ENCODE data around the gene FANCC.

Gene FANCC

DNA sequence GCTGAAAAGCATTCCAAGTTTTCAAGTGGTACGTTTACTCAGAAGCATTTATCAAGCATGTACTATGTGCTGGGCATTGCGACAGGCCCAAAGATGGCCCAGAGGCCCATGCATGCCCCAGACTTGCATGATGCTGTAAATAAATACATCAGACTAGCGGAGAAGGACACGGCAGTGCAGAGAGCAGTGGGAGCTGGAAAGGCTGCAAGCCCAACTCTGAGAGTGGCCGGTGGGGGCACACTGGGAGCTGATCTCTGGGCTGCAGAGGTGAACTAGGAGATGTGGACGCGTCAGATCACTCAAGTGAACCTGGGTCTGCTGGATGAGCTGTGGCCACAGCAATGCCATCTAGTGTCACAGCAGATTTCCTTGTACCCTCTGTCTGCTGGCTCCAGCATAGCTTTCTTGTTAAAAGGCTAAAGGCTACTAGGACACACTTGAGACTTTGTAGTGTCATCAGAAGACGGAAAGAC, 246.9 kb downstream of the FANCC start:
- DNase-seq (ENCODE audit: low read depth in 2 of 2): no peak

DNA sequence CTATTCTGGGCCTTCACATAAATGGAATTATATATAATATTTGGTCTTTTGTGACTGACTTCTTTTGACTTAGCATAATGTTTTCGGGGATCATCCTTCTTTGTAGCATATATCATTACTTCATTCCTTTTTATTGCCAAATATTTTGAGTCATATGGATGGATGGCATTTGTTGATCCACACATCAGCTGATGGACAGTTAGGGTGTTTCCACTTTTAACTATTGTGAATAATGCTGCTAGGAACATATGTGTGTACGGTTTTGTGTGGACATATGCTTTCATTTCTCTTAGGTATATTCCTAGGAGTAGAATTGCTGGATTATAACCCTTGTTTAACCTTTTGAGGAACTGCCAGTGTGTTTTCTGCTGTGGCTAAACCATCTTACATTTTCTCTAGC, 249.6 kb downstream of the FANCC start:
- no peak for DNase-seq (ENCODE audit: low read depth in 2 of 2)

DNA sequence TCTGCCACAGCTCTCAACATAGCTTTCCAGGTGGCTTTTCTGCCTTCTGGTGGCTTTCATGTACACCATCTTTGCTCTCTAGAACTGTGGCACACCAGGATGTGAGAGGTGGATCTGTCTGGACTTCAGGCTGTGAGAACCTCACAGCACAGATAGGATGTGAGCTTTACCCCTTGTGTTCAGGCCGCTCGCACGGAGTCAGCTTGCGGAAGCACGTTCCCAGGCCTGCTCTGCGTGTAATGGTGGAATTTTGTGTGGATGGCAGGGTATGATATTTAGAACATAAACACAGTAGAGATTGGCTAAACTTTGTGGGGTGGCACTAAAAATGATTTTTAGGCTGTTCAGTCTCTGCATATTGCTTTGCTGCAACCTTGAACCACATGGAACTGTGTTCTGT, 250.5 kb downstream of the FANCC start:
- DNase-seq (ENCODE audit: low read depth in 2 of 2): no peak

DNA sequence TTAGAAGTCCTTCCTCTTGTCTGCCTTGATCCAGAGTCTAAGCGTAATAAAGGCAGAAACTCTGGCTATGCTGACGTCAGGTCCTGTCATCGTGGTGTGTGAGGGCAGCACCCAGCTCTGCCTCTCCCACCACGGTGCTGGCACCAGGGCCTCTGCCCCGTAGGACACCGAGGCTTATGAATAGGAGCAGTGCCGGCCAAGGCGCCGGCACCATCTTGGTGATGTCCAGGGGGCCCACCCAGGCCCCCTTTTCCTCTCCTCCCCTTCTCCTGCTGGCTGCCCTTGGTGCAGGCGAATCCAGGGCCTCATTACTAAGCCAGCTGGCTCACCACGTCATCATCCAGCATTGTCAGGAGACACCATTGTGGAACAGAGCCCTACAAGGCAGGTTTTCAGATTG, 252.3 kb downstream of the FANCC start:
- no peak for DNase-seq (ENCODE audit: low read depth in 2 of 2)

DNA sequence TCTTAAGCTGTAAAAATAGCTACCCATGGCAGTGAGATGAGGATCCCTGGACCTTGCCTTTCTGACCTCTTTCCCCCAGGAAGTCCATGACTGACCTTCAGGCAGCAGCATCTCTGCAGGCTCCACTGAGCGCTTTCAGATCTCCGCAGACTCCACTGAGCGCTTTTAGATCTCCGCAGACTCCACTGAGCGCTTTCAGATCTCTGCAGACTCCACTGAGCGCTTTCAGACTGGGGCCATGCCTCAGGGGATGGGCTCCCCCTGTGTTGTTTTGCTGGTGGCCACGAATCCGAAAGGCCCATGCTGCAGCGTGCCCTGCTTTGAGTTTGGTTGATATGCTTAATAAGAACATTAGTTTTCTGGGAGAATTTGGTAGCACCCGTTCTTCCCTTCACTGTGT, 254.2 kb downstream of the FANCC start:
- DNase-seq (ENCODE audit: low read depth in 2 of 2): no peak

DNA sequence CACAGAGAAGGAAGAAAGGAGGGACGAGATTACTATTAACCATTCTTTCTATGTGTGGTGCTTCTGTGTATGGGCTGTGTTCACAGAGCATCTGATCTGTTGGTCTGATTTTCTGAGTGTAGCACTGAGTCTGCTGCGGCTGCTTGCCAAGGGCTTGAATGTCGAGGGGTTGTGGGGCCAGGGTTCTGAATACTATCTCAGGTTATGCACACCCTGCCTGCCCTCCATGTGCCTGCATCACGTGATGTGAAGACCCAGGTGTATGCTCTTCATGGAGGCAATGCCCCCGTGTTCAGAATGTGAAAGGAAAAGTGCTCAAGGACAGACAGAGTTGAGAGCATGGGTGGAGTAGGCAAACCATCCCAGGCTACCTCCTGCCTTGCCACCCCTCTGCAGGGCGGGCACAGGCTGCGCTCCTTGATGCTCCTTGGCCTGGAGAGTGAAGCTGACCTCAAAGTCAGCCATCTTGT, 254.9 kb downstream of the FANCC start:
- no peak for DNase-seq (ENCODE audit: low read depth in 2 of 2)

DNA sequence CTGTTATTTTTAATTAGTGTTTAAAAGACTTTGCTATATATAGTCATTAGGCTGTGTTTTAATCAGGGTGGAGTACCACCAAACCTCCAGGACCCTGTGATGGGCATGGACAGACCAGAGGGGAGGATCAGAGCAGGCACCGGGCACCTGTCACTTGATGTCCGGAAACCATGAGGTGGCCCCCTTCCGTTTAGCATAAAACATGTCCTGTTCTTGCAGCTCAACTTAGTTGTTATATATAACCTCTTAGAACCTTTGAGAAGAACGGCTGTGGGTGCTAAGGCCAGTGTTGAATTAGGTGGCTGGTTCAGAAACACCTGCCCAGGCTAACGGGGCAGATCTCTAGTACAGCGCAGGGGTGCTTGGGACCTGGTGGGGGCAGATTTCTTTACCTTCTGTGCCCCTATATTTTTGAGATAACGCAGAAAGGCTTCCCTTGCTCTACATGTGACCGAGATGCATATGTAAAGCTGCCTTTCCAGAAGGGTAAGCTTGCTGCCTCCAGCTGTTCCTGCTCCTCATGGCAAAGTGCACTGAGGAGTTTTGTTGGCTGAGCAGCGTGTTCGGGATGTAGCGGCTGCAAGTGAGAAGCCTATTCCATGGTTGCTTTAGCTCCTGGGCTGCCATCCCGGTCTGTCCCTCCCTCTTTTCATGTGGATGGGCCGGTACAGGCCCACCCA, 255.5 kb downstream of the FANCC start:
- no peak for DNase-seq (ENCODE audit: low read depth in 2 of 2)

DNA sequence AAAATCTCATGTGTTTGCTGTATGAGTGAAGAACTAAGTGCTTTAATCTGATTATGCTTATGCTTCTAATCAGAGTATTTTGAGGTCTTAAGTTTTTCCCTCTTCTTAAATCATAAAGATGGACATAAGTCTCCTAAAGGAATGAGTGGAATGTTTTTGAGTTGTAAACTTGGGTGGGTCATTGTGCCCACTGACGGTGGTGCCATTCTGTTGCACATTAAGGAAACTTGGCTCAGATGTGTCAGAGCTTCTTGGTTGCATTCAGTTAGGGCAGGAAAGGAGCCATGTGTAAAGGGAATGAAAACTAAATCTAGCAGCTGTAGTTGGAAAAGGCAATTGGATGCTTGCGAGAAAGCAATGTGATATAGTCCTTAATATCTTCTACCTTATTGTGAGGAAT, 256.6 kb downstream of the FANCC start:
- no peak for DNase-seq (ENCODE audit: low read depth in 2 of 2)

DNA sequence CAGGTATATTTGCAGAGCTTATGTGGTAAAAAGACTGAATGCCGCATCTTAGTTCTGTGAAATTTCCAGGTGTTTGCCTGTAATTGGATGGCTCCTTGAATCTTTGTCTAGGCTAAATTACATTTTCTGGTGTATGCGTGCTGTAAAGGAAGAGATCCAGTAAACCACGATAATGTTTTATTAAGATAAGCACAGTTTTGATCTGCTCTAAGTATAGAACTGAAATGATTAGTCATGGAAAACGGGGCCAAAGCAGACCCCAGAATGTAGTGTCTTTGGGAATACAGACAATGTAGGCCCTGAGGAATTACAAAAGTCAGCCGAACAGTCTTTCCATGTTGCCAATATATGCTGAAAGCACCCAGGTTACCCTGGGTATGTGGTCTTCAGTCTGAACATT, 257.3 kb downstream of the FANCC start:
- no peak for DNase-seq (ENCODE audit: low read depth in 2 of 2)

DNA sequence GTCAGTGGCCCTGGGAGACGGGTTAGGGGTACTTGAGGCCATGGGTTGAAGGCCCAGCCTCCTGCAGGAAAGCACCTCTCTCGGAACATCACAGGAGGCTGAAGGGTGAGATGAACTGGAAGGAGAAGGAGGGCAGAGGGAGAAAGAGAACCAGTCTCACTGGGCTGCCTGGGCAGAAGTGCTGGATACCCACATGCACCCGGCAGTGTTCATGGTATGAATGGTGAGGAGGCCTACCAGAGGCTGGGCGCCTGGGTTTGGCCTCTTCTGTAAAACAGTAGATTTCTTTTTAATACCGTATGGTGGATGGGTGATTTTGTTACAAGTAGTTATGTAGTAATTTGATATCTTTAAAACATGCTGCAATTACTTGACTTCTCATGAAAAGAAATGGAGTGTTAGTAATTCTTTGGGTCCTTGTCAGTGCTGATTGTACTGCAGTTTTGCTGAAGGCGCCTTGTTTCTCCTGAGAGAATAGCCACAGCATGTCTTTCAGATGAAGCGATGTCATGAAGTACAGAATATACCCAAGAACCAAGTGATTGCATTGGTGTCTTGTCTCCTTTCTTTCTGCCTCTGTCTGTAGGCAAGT, 258.6 kb downstream of the FANCC start:
- no peak for DNase-seq (ENCODE audit: low read depth in 2 of 2)

DNA sequence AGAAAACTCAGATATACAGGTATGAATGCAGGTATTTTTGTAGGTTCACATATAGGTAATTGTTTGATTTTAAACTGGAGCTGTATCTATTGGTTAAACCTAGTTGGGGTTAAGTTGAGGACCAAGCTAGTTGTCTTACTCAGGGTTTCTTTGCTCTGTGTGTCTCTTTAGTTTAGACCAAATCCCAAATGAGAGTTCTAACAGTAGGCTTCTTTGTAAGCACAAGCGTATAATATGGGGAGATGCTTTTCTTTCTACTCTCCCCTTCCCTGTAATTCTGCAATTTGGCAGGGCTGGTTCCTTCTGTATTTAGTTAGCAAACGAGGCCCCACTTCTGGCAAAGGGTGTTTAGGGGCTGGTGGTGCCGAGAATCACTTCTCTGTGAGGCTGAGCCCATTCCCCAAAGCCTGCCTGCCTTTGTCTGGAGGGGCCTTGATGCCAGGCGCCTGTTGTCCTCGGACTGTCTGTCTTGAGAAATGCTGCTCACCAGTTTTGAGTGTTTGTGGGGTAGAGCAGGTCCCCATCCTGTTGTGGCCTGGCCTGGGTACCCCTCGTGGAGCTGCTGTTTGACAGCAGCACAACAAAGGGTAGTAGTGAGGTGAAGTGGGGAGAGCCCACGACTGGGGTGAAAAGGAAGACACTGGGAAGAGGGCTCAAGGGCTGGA, 259.3 kb downstream of the FANCC start:
- no peak for DNase-seq (ENCODE audit: low read depth in 2 of 2)

DNA sequence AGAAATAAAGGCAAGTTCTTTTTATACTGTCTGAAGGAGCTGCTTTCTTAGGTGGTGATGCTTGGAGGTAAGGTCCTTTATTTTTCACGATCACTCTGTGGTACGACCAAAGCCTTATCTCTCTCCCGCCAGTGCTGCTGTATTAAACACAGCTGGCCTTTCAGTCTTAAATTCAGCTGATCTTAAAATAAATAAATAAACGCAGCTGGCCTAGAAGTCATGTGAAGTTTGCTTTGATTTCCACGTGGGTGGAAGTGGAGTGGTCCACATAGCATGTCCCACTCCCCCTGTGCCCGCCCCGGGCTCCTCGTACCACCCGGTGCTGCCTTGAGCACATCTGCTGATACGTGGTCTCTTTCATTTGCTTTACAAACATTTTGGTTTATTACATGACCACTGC, 260.4 kb downstream of the FANCC start:
- DNase-seq (ENCODE audit: low read depth in 2 of 2): no peak

DNA sequence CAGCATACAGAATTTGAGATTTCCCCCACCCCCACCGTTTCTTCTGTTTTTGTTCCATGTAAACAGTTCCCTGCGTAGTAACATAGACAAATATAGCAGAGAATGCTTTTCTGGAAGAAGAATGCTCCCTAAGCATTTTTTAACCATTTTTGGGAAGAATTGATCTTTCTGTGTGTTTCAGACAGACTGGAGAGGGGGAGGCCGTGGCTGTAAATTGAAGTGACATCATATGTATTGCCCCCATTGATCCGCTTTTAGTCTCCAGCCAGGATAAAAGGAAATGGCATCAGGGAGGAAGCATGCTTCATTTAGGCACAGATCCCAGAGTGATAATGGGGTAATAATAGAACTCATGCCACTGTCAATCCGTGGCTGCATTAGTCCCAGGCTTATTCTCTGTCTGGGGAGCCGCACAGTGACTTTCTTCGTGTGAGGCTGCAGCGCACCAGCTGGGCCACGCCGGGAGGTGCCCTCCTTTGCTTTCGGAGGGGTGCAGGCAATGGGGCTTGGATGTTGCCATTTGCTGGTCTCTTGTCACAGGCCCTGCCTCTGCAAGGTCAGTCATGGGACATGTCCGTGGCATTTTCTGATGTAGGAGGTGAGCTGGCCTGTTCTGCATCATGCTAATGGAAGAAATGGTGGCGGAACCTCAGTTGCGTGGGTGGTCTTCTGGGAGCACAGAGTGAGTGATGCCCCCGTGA, 261.5 kb downstream of the FANCC start:
- no peak for DNase-seq (ENCODE audit: low read depth in 2 of 2)

DNA sequence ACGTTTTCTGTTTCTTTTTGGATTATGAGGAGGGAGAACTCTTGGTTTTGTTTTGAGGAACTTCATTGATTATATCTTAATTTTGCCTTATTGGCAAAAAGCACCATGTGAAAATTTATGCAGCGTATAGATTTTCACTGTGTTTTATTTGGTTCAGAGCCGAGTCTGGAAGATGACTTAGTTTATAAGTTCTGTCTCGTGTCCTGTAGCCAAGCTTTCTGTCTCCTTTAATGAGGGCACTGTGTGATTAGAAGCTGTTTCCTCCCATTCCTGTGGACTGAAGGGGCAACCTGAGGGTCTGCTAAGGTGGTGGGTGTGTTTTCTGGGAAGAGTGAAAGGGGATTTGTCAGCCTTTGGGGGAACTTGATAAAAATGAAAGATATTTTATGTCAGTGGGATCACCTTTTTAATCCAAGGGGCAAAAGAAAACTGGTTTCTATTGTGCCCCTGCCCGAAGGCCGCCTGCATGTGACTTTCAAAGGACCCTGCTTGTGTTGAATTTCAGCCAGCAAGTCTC, 262.1 kb downstream of the FANCC start:
- no peak for DNase-seq (ENCODE audit: low read depth in 2 of 2)

DNA sequence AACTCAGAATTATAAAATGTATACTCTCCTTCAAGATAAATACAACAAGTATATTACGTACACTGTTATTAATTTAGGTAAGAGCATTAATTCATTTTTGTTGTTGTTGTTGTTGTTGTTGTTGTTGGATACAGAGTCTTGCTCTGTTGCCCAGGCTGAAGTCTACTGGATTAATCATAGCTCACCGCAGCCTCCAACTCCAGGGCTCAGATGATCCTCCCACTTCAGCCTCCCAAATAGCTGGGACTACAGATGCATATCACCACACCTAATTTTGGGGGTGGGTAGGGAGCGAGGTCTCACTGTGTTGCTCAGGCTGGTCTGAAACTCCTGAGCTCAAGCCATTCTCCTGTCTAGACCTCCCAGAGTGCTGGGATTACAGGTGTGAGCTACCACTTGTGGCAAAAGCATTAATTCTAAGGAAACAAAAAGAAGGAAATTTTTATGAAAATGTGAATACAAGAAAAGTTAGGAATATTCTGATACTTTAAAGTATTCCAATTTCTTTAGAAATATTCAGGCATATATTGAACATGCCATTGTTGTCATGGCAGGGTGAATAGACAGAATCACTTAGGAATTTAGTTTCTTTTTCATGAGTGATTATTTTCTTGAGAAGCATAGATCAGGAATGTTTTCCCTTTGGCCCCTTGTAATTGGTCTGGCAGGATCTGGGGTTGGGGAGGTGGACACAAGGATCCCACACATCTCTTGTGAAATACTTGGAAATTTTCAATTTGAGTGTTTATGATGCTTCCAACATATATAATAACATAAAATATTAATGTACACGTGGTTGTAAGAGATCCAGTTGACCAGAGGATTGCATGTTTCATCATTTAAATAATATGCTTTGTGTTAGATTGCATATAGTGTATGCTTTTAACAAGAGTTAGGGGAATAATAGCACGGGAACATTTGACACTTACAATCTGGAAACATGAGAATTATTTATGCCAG, 263.6 kb downstream of the FANCC start:
- no peak for DNase-seq (ENCODE audit: low read depth in 2 of 2)

DNA sequence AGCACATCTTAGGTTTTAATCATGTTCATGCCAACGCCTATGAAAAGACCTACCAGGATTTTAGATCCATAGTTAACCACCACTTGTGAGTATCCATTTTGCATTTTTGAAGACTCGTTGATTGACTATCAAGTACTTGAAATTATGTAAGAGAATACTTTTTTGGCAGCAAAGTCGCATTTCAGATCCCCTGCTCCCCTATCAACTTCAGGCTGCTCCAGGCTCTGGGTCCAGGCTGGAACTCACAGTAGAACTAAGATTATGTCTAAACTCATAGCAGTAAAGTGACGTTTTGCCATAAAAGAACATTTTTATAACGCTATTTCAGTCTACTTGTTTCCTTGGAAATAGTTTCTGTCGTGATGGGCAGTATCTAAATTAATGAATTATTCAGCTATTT, 267.7 kb downstream of the FANCC start:
- DNase-seq (ENCODE audit: low read depth in 2 of 2): no peak

Measured in stimulated activated CD4-positive, alpha-beta T cell treated with anti-CD3 and anti-CD28 coated beads, Interleukin-12 subunit alpha, Interleukin-12 subunit beta, amount 100 ng/mL, for 24 hours (primary cell).